ENCODE results near the gene TRAK1. TPM values are rescaled to one million over a fixed set of nuclear protein-coding genes. Genes with fewer than 3 reads are reported as not detected.

TRAK1 gene
- total and polyA plus RNA-seq, 2 experiments from 2014 or later, result 19.0 to 28.8 TPM

DNA sequence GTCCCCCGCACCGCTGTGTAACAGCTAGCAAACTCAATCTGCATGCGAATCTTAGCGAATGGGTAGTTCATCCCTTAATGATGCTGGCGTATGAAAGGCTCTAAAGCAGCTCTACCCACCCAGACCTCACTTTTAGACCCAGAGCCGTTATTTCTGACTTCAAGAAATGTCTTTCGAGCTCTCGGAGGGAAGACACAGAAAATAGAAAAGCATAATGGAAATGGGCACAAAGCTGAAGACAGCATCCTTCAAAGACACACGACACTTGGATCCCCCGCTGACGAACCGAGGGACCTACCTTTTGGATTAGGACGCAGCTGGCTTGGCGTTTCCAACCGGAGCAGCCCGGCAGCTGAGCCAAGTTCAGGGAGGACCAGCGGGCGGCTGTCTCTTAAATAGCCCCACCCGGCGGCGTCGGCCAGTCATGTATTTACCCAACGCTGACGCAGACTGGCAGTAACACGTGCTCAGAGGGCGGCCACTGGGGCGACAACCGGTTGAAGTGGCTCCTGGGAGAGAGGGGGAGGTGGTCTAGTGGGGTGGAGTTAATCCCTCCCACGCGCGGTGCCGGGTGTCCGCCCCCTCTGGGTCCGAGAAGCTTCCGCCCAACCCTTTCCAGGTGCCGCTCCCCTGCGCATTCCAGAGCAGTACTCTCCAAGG, 173.4 kb downstream of the TRAK1 start:
- Histone ChIP-seq H3K9me2 (replicated peaks; ENCODE audit: insufficient read depth) (no peaks in the 10 kb centered on the region), H3K4me2 (no peak overlapping the region), H4K20me1 (ENCODE audit: insufficient read depth, poor library complexity, severe bottlenecking) (no peaks in the 10 kb centered on the region), H3K4me1 (ENCODE audit: insufficient read depth) (no peaks in the 10 kb centered on the region), H3K4me3 (no peak overlapping the region), H3K27me3 (peaks cover 70% of the 10 kb centered on the region), H3K36me3 (replicated peaks; ENCODE audit: insufficient read depth, low read depth) (no peaks in the 10 kb centered on the region), H3K79me2 (no peaks in the 10 kb centered on the region), H2AFZ (no peak overlapping the region), H3K27ac (no peak overlapping the region), H3K9me3 (ENCODE audit: low read depth) (no peaks in the 10 kb centered on the region)
- TF ChIP-seq EZH2phosphoT487 (IDR thresholded peaks at IDR 0.05; ENCODE audit: low read depth, severe bottlenecking, unreplicated experiment), result no peak
- no peak for TF ChIP-seq EZH2 (IDR thresholded peaks at IDR 0.05; ENCODE audit: borderline replicate concordance)
- TF ChIP-seq, protein P1, sequence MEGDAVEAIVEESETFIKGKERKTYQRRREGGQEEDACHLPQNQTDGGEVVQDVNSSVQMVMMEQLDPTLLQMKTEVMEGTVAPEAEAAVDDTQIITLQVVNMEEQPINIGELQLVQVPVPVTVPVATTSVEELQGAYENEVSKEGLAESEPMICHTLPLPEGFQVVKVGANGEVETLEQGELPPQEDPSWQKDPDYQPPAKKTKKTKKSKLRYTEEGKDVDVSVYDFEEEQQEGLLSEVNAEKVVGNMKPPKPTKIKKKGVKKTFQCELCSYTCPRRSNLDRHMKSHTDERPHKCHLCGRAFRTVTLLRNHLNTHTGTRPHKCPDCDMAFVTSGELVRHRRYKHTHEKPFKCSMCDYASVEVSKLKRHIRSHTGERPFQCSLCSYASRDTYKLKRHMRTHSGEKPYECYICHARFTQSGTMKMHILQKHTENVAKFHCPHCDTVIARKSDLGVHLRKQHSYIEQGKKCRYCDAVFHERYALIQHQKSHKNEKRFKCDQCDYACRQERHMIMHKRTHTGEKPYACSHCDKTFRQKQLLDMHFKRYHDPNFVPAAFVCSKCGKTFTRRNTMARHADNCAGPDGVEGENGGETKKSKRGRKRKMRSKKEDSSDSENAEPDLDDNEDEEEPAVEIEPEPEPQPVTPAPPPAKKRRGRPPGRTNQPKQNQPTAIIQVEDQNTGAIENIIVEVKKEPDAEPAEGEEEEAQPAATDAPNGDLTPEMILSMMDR (IDR thresholded peaks at IDR 0.05; ENCODE audit: poor library complexity), result no peak
- DNase-seq (ENCODE audit: low spot score), result no peak
- WGBS (ENCODE audit: low lambda C conversion rate, missing lambda C conversion rate), result 64% methylated on average over 37 of the region's 37 CpGs

DNA sequence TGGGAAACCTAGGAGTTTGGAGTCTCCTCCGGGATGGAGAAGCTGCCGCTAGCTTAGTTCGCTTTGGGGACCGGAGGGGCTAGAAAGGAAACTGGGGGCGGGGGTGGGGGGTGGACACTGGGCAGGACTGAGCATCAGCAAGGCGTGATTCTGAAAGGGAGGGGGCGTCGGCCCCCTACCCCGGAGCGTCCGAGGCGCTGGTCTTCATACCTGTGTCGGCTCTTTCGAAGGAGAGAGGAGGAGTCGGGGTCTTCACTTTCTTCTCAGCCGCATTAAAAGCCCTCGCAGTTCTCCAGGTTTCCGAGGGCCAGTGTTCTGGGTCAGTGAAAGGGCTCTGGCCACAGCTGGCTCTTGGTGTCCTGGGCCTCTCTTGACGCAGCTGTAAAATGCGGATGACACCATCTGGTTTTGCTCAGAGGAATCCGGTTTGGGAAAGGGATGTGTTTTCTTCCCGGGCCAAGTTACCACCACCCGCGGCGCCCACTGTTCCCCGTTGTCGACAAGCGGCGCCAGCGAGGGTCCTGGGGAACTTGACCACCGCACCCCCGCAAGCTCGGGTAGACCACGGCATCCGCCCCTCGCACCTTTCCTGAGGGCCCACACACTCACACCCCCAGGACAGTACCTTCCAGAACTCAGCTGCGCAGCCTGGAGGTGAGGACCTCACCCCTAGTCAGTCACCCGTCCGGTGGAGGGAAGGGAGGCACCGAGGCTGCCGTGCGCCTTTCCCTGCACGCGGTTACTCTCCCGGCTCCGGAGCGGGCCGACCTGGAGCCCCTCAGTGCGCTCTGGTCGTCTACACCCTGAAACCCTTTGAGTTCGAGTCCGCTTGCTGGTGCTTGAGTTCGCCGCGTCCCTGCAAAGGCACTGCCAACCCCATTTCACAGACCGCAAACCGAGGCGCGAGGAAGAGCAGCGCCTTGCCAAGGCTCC, 174.2 kb downstream of the TRAK1 start:
- H3K36me3 ChIP-seq (replicated peaks; ENCODE audit: insufficient read depth, low read depth), result no peaks in the 10 kb centered on the region
- H3K79me2 ChIP-seq, result no peaks in the 10 kb centered on the region
- H3K9me2 ChIP-seq (replicated peaks; ENCODE audit: insufficient read depth), result no peaks in the 10 kb centered on the region
- H3K4me3 ChIP-seq, result no peak overlapping the region
- no peaks in the 10 kb centered on the region for H3K9me3 ChIP-seq (ENCODE audit: low read depth)
- no peaks in the 10 kb centered on the region for H3K4me1 ChIP-seq (ENCODE audit: insufficient read depth)
- 94% methylated on average over 52 of the region's 60 CpGs for WGBS (ENCODE audit: low lambda C conversion rate, missing lambda C conversion rate)
- H3K27ac ChIP-seq, result no peak overlapping the region
- no peak overlapping the region for H3K4me2 ChIP-seq
- H4K20me1 ChIP-seq (ENCODE audit: insufficient read depth, poor library complexity, severe bottlenecking), result no peaks in the 10 kb centered on the region
- H2AFZ ChIP-seq, result no peak overlapping the region
- DNase-seq (ENCODE audit: low spot score), result no peak
- peaks cover 66% of the 10 kb centered on the region for H3K27me3 ChIP-seq
- TF ChIP-seq EZH2 (IDR thresholded peaks at IDR 0.05; ENCODE audit: borderline replicate concordance) (no peak), EZH2phosphoT487 (IDR thresholded peaks at IDR 0.05; ENCODE audit: low read depth, severe bottlenecking, unreplicated experiment) (no peak)
- TF ChIP-seq, protein P1 (IDR thresholded peaks at IDR 0.05; ENCODE audit: poor library complexity), result no peak

DNA sequence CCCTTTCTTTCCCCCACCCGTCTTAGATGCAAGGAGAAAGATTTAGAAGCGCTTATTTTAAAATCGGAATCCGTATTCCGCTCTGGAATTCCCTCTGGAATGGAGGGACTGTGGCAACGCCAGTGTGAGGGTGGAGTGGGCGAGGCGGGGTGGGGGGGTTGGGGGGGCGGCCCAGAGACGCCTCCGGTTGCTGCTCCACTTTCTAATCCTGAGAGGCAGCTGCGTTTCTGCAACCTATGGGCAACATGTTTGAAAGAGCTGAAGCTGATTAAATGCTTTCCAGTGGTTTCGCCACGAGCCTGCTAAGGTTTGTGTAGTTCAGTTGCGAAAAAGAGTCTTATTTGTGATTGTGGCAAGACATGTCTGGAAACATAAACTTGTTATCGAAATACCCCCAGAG, 174.9 kb downstream of the TRAK1 start, which contains the start of gene CCK:
Gene CCK, minus strand, starts transcription at position 101 of the 400 bp plus-strand sequence. CDS start 2,555 bp downstream, outside the sequence.
- H3K4me3 ChIP-seq, result no peak within 1 kb of the TSS
- no peaks in the 10 kb centered on the region for H4K20me1 ChIP-seq (ENCODE audit: insufficient read depth, poor library complexity, severe bottlenecking)
- WGBS (ENCODE audit: low lambda C conversion rate, missing lambda C conversion rate), result 92% methylated on average over 13 of the region's 16 CpGs
- H3K27ac ChIP-seq, result no peak within 1 kb of the TSS
- DNase-seq (ENCODE audit: low spot score), result no peak
- H3K4me2 ChIP-seq, result no peak within 1 kb of the TSS
- H3K79me2 ChIP-seq, result no peaks in the 10 kb centered on the region
- H3K36me3 ChIP-seq (replicated peaks; ENCODE audit: insufficient read depth, low read depth), result no peaks in the 10 kb centered on the region
- H2AFZ ChIP-seq, result no peak within 1 kb of the TSS
- no peak for TF ChIP-seq EZH2phosphoT487 (IDR thresholded peaks at IDR 0.05; ENCODE audit: low read depth, severe bottlenecking, unreplicated experiment)
- TF ChIP-seq, protein P1 (IDR thresholded peaks at IDR 0.05; ENCODE audit: poor library complexity), result no peak
- TF ChIP-seq EZH2 (IDR thresholded peaks at IDR 0.05; ENCODE audit: borderline replicate concordance), result no peak
- no peaks in the 10 kb centered on the region for H3K4me1 ChIP-seq (ENCODE audit: insufficient read depth)
- peaks cover 58% of the 10 kb centered on the region for H3K27me3 ChIP-seq
- no peaks in the 10 kb centered on the region for H3K9me2 ChIP-seq (replicated peaks; ENCODE audit: insufficient read depth)
- no peaks in the 10 kb centered on the region for H3K9me3 ChIP-seq (ENCODE audit: low read depth)
